Activated T-cell treated with anti-CD3 and anti-CD28 coated beads, Interleukin-2, amount 50 U/mL, for 24 hours (primary cell): ENCODE data around the gene MS4A18.

Experiments used
- DNase-seq: peaks from one replicate; pipeline ENCODE4 v3.0.0-alpha.2; 2020
- H3K27ac Mint-ChIP-seq: 2 replicates; pipeline ENCODE4 v1.8.0; 2020; ENCODE audit warnings: mild to moderate bottlenecking, mixed read lengths
- H3K27me3 Mint-ChIP-seq: 2 replicates; pipeline ENCODE4 v1.8.0; 2020; ENCODE audit warnings: mixed read lengths
- H3K36me3 Mint-ChIP-seq: 2 replicates; pipeline ENCODE4 v1.8.0; 2020; ENCODE audit warnings: low read depth, mixed read lengths
- H3K4me1 Mint-ChIP-seq: 2 replicates; pipeline ENCODE4 v1.8.0; 2020; ENCODE audit warnings: low read depth, mixed read lengths
- H3K4me3 Mint-ChIP-seq: 2 replicates; pipeline ENCODE4 v1.8.0; 2020; ENCODE audit warnings: mild to moderate bottlenecking, moderate library complexity, mixed read lengths
- H3K9me3 Mint-ChIP-seq: 2 replicates; pipeline ENCODE4 v1.8.0; 2020; ENCODE audit warnings: mixed read lengths

The MS4A18 gene

GRCh38 chr11:60766547-60766946 is 42.0 kb downstream of the MS4A18 start:
- no peak overlapping the region for H3K4me3 Mint-ChIP-seq
- no peaks in the 10 kb centered on the region for H3K4me1 Mint-ChIP-seq
- peaks cover 30% of the 10 kb centered on the region for H3K27me3 Mint-ChIP-seq
- H3K36me3 Mint-ChIP-seq, result no peaks in the 10 kb centered on the region
- no peak overlapping the region for H3K27ac Mint-ChIP-seq
- H3K9me3 Mint-ChIP-seq, result no peaks in the 10 kb centered on the region
- no peak for DNase-seq

- H3K9me3 Mint-ChIP-seq, result no peaks in the 10 kb centered on the region
- H3K36me3 Mint-ChIP-seq, result no peaks in the 10 kb centered on the region
- no peak overlapping the region for H3K4me3 Mint-ChIP-seq
- H3K27me3 Mint-ChIP-seq, result peaks cover 30% of the 10 kb centered on the region
- H3K4me1 Mint-ChIP-seq, result no peaks in the 10 kb centered on the region
- DNase-seq, result peak; percentile 40
- no peak overlapping the region for H3K27ac Mint-ChIP-seq
Observed at GRCh38 chr11:60767388-60767811, 42.9 kb downstream of the MS4A18 start.

- Mint-ChIP-seq H3K9me3 (no peaks in the 10 kb centered on the region), H3K4me1 (no peaks in the 10 kb centered on the region), H3K27ac (no peak overlapping the region), H3K36me3 (no peaks in the 10 kb centered on the region), H3K27me3 (peaks cover 30% of the 10 kb centered on the region), H3K4me3 (no peak overlapping the region)
- DNase-seq, result no peak
Observed at GRCh38 chr11:60768202-60768601, 43.7 kb downstream of the MS4A18 start.

- Mint-ChIP-seq H3K36me3 (no peaks in the 10 kb centered on the region), H3K9me3 (no peaks in the 10 kb centered on the region), H3K27me3 (peaks cover 23% of the 10 kb centered on the region), H3K27ac (no peak overlapping the region), H3K4me1 (no peaks in the 10 kb centered on the region), H3K4me3 (no peak overlapping the region)
- DNase-seq, result no peak
Observed at GRCh38 chr11:60769273-60769672, 44.8 kb downstream of the MS4A18 start.

GRCh38 chr11:60769811-60770210 is 45.3 kb downstream of the MS4A18 start:
- Mint-ChIP-seq H3K4me3 (no peak overlapping the region), H3K36me3 (no peaks in the 10 kb centered on the region), H3K9me3 (no peaks in the 10 kb centered on the region), H3K4me1 (peaks cover 5% of the 10 kb centered on the region), H3K27ac (no peak overlapping the region), H3K27me3 (peaks cover 24% of the 10 kb centered on the region)
- DNase-seq, result no peak

GRCh38 chr11:60771146-60771545 is 46.6 kb downstream of the MS4A18 start:
- Mint-ChIP-seq H3K9me3 (no peaks in the 10 kb centered on the region), H3K27ac (no peak overlapping the region), H3K27me3 (peaks cover 23% of the 10 kb centered on the region), H3K4me1 (peaks cover 9% of the 10 kb centered on the region), H3K4me3 (no peak overlapping the region), H3K36me3 (no peaks in the 10 kb centered on the region)
- no peak for DNase-seq

- Mint-ChIP-seq H3K4me3 (no peak overlapping the region), H3K36me3 (no peaks in the 10 kb centered on the region), H3K27ac (no peak overlapping the region), H3K4me1 (peaks cover 9% of the 10 kb centered on the region), H3K9me3 (no peaks in the 10 kb centered on the region), H3K27me3 (peaks cover 16% of the 10 kb centered on the region)
- DNase-seq, result no peak
Observed at GRCh38 chr11:60771879-60772525, 47.5 kb downstream of the MS4A18 start.

GRCh38 chr11:60772666-60773065 is 48.1 kb downstream of the MS4A18 start:
- peaks cover 9% of the 10 kb centered on the region for H3K4me1 Mint-ChIP-seq
- DNase-seq, result no peak
- H3K36me3 Mint-ChIP-seq, result no peaks in the 10 kb centered on the region
- H3K4me3 Mint-ChIP-seq, result no peak overlapping the region
- H3K27ac Mint-ChIP-seq, result no peak overlapping the region
- peaks cover 13% of the 10 kb centered on the region for H3K27me3 Mint-ChIP-seq
- no peaks in the 10 kb centered on the region for H3K9me3 Mint-ChIP-seq

GRCh38 chr11:60774726-60775125 is 50.2 kb downstream of the MS4A18 start:
- H3K36me3 Mint-ChIP-seq, result no peaks in the 10 kb centered on the region
- H3K27me3 Mint-ChIP-seq, result peaks cover 10% of the 10 kb centered on the region
- H3K4me1 Mint-ChIP-seq, result peaks cover 9% of the 10 kb centered on the region
- H3K9me3 Mint-ChIP-seq, result no peaks in the 10 kb centered on the region
- no peak for DNase-seq
- H3K27ac Mint-ChIP-seq, result no peak overlapping the region
- no peak overlapping the region for H3K4me3 Mint-ChIP-seq

GRCh38 chr11:60775420-60775961 is 51.0 kb downstream of the MS4A18 start:
- H3K27ac Mint-ChIP-seq, result no peak overlapping the region
- no peak overlapping the region for H3K4me3 Mint-ChIP-seq
- H3K27me3 Mint-ChIP-seq, result peaks cover 7% of the 10 kb centered on the region
- peak; percentile 81 for DNase-seq
- H3K4me1 Mint-ChIP-seq, result peaks cover 9% of the 10 kb centered on the region
- H3K9me3 Mint-ChIP-seq, result no peaks in the 10 kb centered on the region
- no peaks in the 10 kb centered on the region for H3K36me3 Mint-ChIP-seq

GRCh38 chr11:60776167-60776566 is 51.6 kb downstream of the MS4A18 start:
- no peak overlapping the region for H3K27ac Mint-ChIP-seq
- H3K27me3 Mint-ChIP-seq, result peaks cover 7% of the 10 kb centered on the region
- H3K4me1 Mint-ChIP-seq, result peaks cover 9% of the 10 kb centered on the region
- DNase-seq, result no peak
- H3K36me3 Mint-ChIP-seq, result no peaks in the 10 kb centered on the region
- H3K4me3 Mint-ChIP-seq, result no peak overlapping the region
- no peaks in the 10 kb centered on the region for H3K9me3 Mint-ChIP-seq

- Mint-ChIP-seq H3K4me1 (peaks cover 9% of the 10 kb centered on the region), H3K9me3 (no peaks in the 10 kb centered on the region), H3K4me3 (no peak overlapping the region), H3K27me3 (peaks cover 7% of the 10 kb centered on the region), H3K27ac (no peak overlapping the region), H3K36me3 (no peaks in the 10 kb centered on the region)
- no peak for DNase-seq
Observed at GRCh38 chr11:60777106-60777505, 52.6 kb downstream of the MS4A18 start.

- H3K4me3 Mint-ChIP-seq, result no peak overlapping the region
- H3K4me1 Mint-ChIP-seq, result peaks cover 9% of the 10 kb centered on the region
- H3K27me3 Mint-ChIP-seq, result peaks cover 7% of the 10 kb centered on the region
- no peaks in the 10 kb centered on the region for H3K36me3 Mint-ChIP-seq
- H3K27ac Mint-ChIP-seq, result no peak overlapping the region
- no peaks in the 10 kb centered on the region for H3K9me3 Mint-ChIP-seq
- DNase-seq, result no peak
Observed at GRCh38 chr11:60777572-60777971, 53.1 kb downstream of the MS4A18 start.

- no peak overlapping the region for H3K4me3 Mint-ChIP-seq
- peaks cover 3% of the 10 kb centered on the region for H3K27me3 Mint-ChIP-seq
- no peaks in the 10 kb centered on the region for H3K9me3 Mint-ChIP-seq
Observed at GRCh38 chr11:60780065-60780464, 55.5 kb downstream of the MS4A18 start.

GRCh38 chr11:60780774-60781173 is 56.3 kb downstream of the MS4A18 start:
- Mint-ChIP-seq H3K27me3 (no peaks in the 10 kb centered on the region), H3K36me3 (no peaks in the 10 kb centered on the region), H3K4me3 (no peak overlapping the region), H3K9me3 (no peaks in the 10 kb centered on the region), H3K4me1 (no peaks in the 10 kb centered on the region), H3K27ac (no peak overlapping the region)
- no peak for DNase-seq

More at GRCh38 chr11:60780065-60780464, 55.5 kb downstream of the MS4A18 start:
- no peak overlapping the region for H3K27ac Mint-ChIP-seq
- H3K4me1 Mint-ChIP-seq, result peaks cover 4% of the 10 kb centered on the region
- DNase-seq, result no peak
- H3K36me3 Mint-ChIP-seq, result no peaks in the 10 kb centered on the region
